GM18526 (cell line): Measurements from ENCODE around the gene CAMSAP3.
A peak's percentile ranks its signal among the peaks of the same experiment; 100 is the strongest.

Experiments
- POLR2A ChIP-seq: IDR thresholded peaks from 3 replicates; pipeline ENCODE4 v1.6.1; 2011; ENCODE audit not compliant: insufficient read length; ENCODE audit errors: extremely low read depth

CAMSAP3 gene

DNA sequence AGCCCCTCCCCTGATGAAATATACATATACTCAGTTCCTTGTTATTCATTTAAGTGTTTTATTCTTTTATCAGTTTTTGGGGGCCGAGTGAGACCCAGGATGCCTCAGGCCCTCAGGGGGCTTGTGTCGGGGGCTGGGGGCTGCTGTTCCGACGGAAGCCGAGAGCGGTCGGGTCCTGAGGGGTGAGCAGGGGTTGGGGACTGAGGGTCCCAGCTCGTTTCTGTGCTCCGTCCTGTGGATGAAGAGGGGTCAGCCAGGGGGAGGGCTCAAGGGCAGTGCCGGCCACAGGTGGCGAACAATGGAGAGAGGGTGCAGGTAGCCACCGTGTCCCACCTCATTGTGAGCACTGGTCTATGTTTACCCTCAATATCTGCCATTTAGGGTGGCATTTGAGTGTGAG is 35.9 kb downstream of the CAMSAP3 start:
- no peak for TF ChIP-seq POLR2A

DNA sequence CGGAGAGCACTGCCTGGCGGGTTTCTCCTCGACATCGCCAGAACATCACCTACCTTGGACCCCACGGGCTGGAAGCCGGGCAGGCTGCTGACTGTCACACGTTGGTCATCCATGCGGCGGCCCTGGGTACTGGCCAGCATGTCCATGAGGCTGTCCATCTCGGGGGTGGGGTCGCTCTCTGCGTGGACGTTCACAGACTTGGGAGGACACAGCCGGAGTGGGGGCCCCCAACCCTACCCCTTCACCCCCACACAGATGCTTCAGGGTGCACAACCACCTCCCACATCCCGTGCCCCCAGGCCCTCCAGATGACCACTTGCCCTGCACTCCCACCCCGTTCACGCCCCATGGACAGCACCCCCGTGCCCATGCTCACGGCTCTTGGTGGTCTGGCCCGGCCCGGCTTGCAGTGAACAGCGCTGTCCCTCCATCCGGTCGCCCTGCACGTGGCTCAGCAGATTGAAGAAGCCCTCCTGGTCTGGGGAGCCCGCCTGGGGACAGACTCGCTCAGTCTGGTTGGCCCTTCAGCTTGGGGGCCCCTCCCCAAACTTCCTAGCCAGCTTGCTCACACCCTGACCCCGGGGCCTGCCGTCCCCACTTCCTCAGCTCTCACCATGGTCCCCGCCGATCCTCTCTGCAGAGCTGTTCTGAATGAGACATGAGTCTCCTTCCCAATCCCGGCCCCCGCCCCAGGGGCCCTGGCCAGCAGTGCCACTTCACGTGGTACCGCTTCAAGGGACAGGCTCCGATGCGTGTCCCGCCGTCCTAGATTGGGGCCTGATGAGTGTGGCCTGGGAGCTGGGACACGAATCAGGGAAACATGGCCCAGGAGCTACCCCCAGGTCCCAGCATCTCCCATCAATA is 36.9 kb downstream of the CAMSAP3 start:
- TF ChIP-seq POLR2A, result no peak

DNA sequence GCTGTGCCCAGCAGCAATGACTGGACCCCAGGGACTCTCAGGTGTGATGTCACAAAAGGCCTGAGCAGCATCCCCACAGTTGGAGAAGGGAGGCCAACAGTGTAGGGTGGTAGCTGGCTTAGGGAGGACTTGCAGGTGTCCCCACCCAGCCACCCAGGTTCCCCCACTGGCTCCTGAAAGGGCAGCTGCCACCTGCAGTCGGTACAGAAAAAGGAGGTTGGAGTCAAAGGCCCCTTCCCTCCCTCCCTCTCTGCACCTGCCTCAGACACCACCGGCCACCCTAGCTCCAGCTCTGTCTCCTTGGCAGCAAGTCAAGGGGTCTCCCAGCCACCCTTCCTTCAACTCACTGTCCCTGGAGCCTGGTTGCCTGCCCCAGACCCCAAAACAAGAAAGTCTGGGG is 38.0 kb downstream of the CAMSAP3 start, which contains the start of gene PCP2:
TSS of gene PCP2 (minus strand) at position 22 of the 400 bp plus-strand sequence. CDS start 262 bp downstream, outside the sequence.
- no peak for TF ChIP-seq POLR2A

DNA sequence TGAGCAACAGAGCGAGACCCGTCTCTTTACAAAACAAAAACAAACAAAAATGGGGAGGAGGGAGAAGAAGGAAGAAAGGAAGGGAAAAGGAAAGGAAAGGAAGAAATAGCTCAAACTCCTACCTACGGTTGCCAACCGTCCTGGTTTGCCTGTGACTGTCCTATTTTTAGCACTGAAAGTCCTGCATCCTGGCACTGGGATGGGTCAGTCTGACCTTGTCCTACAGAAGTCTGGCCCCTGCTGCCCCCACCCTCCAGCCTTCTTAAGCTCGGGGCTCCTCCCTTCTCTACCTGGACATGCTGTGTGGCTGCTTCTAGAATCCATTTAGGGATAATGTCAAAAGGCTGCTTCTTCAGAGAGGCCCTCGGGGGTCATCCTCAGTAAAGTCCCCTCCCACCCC is 40.0 kb downstream of the CAMSAP3 start:
- no peak for TF ChIP-seq POLR2A

- TF ChIP-seq POLR2A, result no peak
Observed at GRCh38 chr19:7636317-7636690, 40.6 kb downstream of the CAMSAP3 start.

- TF ChIP-seq POLR2A, result peak; percentile 87
Observed at GRCh38 chr19:7636691-7637373, 41.2 kb downstream of the CAMSAP3 start, which contains the start of gene STXBP2. Gene STXBP2 (plus strand): TSS chr19:7637110. CDS start chr19:7637150, 40 bp downstream.

DNA sequence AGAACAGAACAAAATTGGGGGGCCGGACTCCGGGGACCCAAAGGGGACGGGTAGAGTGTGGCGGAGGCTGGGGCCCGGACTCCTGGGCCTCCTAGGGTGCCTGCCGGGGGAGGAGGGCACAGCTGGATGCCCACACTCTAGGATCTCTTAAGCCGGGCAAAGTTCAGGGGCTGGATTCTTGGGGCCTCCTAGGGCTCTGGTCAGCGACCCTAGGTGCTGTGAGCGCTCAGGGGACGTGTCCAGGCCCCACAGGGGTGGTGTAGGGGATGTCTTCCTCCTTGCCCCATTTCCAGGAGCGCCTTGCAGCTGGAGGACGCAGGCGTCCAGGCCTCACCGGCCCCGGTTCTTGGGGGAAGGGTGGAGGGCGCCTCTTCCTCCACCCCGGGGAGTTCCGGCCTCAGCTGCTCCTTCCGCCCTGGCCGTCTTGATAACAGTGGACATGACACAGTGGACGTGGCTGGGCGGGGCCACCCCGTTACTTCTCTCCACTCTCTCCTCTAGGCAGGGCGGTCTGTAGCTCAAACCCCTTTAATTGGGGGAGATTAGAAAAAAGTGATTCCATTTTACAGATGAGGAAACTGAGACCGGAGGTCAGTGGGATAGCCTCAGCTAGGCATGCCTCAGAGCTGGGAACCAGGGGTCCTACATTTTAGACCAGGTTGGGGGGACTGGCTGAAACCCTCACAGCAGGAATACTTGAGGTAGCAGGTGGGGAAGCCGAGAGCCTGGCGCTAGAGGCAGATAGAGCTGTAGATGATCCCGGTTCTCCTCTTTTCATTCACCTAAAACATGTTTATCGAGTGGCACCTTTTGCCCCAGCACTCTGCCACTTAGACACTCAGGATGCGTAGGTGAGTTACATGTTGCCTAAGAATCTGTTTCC is 42.0 kb downstream of the CAMSAP3 start:
- no peak for TF ChIP-seq POLR2A

DNA sequence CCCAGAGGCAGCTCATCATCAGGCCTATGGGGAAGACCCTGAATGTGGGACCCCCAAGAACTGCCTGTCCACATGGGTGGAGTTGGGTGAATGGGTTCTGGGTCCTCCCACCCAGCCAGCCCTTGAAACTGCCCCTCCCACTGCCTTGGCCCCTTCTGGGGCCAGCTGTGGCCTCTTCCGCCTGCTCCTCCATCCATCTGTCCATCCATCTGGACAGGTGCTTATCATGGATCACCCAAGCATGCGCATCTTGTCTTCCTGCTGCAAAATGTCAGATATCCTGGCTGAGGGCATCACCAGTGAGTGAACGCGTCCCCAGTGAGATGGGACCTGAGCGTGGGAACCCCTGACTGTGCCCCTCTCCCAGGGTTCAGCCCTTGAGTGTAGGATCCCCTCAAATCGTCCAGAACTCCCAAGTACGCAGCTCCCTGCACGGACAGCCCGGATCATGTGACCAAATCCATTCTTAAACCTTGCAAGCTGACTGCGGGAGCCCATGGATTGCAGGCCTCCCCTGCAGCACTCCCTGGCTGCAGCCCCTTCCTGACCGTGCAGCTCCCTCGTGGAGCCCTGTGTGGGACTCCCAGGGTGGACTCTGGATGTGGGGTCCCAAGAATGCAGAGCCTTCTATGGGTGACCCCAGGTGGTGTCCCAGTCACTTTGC is 43.3 kb downstream of the CAMSAP3 start:
- TF ChIP-seq POLR2A, result no peak

DNA sequence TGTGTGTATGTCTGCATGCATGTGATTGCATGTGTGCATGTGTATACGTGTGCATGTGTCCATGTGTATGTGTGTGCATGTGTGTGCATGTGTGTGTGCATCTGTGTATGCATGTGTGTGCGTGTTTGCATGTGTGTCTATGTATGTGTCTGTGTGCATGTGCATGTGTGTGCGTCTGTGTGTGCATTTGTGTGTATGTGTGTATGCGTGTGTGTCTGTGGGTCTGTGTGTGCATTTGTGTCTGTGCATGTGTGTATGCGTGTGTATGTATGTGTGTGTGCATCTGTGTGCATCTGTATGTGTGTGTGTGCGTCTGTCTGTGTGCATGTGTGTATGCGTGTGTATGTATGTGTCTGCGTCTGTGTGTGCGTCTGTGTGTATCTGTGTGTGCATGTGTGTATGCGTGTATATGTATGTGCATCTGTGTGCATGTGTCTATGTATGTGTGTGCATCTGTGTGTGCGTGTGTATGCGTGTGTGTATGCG is 44.2 kb downstream of the CAMSAP3 start:
- no peak for TF ChIP-seq POLR2A

DNA sequence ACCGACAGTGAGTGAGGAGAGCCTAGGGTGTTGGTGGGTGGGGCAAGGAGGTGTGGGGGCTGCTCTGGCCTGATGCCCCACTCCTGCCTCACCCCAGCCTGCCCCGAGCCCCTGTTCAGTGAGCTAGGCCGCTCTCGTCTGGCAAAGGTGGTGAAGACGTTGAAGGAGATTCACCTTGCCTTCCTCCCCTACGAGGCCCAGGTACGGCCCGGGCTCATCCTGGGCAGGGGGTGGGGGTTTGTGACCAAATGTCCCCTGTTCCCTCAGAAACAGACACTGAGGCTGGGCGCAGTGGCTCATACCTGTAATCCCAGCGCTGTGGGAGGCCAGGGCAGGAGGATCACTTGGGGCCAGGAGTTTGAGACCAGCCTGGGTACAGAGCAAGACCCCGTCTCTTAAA is 45.1 kb downstream of the CAMSAP3 start:
- TF ChIP-seq POLR2A, result no peak

- TF ChIP-seq POLR2A, result no peak
Observed at GRCh38 chr19:7641290-7642276, 45.9 kb downstream of the CAMSAP3 start.

GRCh38 chr19:7642295-7643030 is 46.8 kb downstream of the CAMSAP3 start:
- TF ChIP-seq POLR2A, result no peak

- TF ChIP-seq POLR2A, result no peak
Observed at GRCh38 chr19:7643031-7643415, 47.4 kb downstream of the CAMSAP3 start.

GRCh38 chr19:7644550-7644877 is 48.9 kb downstream of the CAMSAP3 start:
- no peak for TF ChIP-seq POLR2A
